GM12874 (cell line): Measurements from ENCODE around the gene NMT1.

Source experiments
- CTCF ChIP-seq: IDR thresholded peaks from 2 replicates; pipeline ENCODE4 v1.5.1; 2011; ENCODE audit warnings: low read depth, mild to moderate bottlenecking, control low read depth, low read length, moderate library complexity; ENCODE audit not compliant: insufficient read depth

The NMT1 gene

DNA sequence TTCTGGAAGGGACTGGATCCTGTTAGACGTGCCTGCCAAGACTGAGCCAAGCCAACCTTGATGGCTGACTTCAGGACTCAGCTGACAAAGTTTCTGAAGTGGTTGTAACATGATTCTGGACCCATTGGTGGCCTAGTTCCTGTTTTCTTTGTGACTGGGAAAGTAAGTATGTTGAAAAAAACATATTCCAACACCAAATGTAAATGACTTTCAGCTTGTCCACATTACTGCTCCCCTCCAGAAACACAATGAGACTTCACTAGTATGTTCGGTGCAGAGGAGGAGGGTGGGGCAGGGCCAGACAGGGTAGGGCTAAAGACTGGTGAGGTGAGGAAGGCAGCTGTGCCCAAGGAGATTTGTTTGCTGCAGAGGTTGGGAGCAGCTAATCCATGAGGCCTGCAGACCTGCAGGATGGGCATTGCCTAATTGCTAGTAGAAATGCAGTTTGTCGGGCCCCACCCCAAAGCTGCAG is 26.4 kb downstream of the NMT1 start:
- TF ChIP-seq CTCF = no peak

GRCh38 chr17:45087978-45088377 is 26.9 kb downstream of the NMT1 start:
- no peak for TF ChIP-seq CTCF

DNA sequence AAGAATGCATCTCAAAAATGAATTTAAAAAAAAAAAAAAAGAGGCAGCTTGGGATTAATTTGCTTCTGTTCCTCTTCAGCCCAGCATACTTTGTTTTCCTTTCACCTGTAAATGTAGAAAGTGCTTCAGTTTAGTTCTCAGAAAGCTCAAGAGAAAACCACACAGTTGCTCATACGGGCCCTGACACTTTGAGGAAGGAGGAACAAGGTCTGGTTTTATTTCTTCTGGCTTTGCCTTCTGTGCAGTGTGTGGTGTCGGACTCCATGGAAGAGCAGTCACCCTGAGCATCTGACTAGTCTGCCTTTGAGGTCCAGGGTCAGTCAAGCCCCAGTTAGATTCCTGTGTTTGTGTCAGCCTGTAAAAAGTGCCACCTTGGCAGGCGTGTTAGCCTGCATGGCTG is 27.6 kb downstream of the NMT1 start:
- no peak for TF ChIP-seq CTCF

- TF ChIP-seq CTCF = no peak
Observed at GRCh38 chr17:45090711-45091110, 29.6 kb downstream of the NMT1 start.

- no peak for TF ChIP-seq CTCF
Observed at GRCh38 chr17:45091778-45092425, 30.8 kb downstream of the NMT1 start.

DNA sequence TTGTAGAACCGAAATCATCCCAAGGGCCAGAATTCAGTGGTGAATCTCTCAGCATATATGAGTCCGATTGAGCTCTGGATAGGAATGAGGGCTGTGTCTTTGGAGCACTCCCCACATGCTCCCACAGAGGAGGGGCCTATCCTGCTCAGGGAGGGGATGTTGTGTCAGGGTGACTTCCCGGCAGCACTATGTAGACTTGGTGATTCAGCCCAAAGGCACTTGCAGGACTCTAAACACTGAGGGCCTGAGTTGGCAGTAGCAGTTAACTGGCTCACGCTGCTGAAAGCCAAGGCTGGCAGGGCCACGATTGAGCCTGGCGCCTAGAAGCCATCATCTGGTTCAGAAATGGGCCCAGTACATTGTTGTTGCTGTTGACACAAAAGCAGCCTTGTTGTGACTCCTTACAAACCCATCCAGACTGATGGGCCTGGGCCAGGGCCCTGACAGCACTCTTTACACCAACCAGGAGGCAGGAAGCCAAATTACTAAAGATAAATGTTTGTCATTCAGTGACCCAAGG is 31.9 kb downstream of the NMT1 start:
- TF ChIP-seq CTCF = no peak

GRCh38 chr17:45093444-45094110 is 32.5 kb downstream of the NMT1 start:
- TF ChIP-seq CTCF = no peak
